ENCODE results near the gene UNC13D.

DNA sequence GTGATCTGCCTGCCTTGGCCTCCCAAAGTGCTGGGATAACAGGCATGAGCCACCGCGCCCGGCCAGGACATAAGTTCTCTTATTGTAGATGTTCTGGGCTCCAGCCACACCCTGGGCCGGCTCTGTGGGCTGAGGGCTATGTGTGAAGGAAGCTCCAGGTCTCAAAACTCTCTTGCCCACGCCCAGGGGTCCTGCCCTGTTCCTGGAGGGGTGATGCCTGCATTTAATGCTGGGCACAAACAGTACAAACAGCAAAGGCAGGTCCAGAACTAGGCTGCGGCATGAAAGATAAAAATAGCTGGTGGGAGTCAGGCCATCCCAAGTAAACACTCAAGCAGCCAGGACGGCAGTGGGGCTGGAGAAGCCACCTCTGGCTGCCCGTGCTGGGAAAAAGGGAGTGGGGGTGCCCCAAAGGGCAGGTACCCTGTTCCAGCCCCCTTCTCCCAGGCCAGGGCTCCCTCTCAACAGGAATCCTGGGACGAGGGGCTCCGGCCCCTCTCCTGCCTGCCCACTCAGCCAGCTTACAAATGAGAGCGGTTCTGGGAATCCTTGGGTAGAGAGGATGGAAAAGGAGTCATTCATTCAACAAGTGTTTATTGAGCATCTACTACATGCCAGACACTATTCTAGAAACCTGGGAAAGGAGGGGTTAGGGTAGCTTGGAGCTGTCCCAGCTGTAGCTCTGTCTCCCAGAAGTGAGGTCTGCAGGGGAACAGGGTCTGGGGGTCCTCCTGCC lies 29.6 kb upstream of the UNC13D start:
- TF ChIP-seq, protein P1, sequence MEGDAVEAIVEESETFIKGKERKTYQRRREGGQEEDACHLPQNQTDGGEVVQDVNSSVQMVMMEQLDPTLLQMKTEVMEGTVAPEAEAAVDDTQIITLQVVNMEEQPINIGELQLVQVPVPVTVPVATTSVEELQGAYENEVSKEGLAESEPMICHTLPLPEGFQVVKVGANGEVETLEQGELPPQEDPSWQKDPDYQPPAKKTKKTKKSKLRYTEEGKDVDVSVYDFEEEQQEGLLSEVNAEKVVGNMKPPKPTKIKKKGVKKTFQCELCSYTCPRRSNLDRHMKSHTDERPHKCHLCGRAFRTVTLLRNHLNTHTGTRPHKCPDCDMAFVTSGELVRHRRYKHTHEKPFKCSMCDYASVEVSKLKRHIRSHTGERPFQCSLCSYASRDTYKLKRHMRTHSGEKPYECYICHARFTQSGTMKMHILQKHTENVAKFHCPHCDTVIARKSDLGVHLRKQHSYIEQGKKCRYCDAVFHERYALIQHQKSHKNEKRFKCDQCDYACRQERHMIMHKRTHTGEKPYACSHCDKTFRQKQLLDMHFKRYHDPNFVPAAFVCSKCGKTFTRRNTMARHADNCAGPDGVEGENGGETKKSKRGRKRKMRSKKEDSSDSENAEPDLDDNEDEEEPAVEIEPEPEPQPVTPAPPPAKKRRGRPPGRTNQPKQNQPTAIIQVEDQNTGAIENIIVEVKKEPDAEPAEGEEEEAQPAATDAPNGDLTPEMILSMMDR (IDR thresholded peaks at IDR 0.05) = no peak
- no peak for TF ChIP-seq POLR2A (IDR thresholded peaks at IDR 0.05)
